Common myeloid progenitor, CD34-positive (primary cell): Measurements from ENCODE around the gene SLC12A1.

ENCODE experiments used
- CTCF ChIA-PET: fragments of 350-600 bp; sonication (Branson Sonifier 250); formaldehyde crosslinking; loops from one replicate; lab custom pipeline; 2021; ENCODE audit warnings: antibody characterized with exemption; lab: Charles Lee
- POLR2A ChIA-PET: fragments of 350-600 bp; sonication (Branson Sonifier 250); formaldehyde crosslinking; loops from one replicate; lab custom pipeline; 2021; ENCODE audit warnings: antibody characterized with exemption; lab: Charles Lee
- DNase-seq, 3 donors: peaks; one replicate each; pipeline versions ENCODE4 v3.0.0 to v3.0.0-alpha.2; 2013
- H3K27ac ChIP-seq, 2 experiments: 1 replicate in 1 of 2; 2 replicates in 1 of 2; pipeline ENCODE4 v1.7.0; 2013; ENCODE audit warnings: inconsistent platforms in 2 of 2, low read length in 2 of 2, mild to moderate bottlenecking in 2 of 2, low read depth in 1 of 2, moderate library complexity in 1 of 2; ENCODE audit not compliant: severe bottlenecking in 2 of 2, insufficient read depth in 1 of 2, poor library complexity in 1 of 2
- H3K27me3 ChIP-seq, 5 experiments: replicated peaks in 2 of 5; 1 replicate in 3 of 5; 2 replicates in 2 of 5; pipeline versions ENCODE4 v1.6.1 to v1.7.0; 2013; ENCODE audit warnings: low read length in 4 of 5, mild to moderate bottlenecking in 2 of 5, moderate library complexity in 2 of 5, inconsistent platforms in 1 of 5; ENCODE audit not compliant: insufficient read depth in 5 of 5, control insufficient read depth in 4 of 5
- H3K36me3 ChIP-seq, 4 experiments: 1 replicate in 2 of 4; 2 replicates in 2 of 4; pipeline versions ENCODE4 v1.6.1 to v1.7.0; 2013; ENCODE audit warnings: low read length in 3 of 4, control low read depth in 1 of 4, mild to moderate bottlenecking in 1 of 4; ENCODE audit not compliant: control insufficient read depth in 4 of 4, insufficient read depth in 4 of 4
- H3K4me1 ChIP-seq, 4 experiments: 1 replicate in 3 of 4; 2 replicates in 1 of 4; pipeline versions ENCODE4 v1.6.1 to v1.7.1; 2013; ENCODE audit warnings: low read length in 3 of 4, mild to moderate bottlenecking in 3 of 4, control low read depth in 1 of 4, inconsistent platforms in 1 of 4, moderate library complexity in 1 of 4; ENCODE audit not compliant: control insufficient read depth in 4 of 4, insufficient read depth in 4 of 4; ENCODE audit errors: control extremely low read depth in 1 of 4
- H3K4me3 ChIP-seq, 7 experiments: 1 replicate in 4 of 7; 2 replicates in 3 of 7; pipeline versions ENCODE4 v1.5.1 to v1.7.0; 2013; ENCODE audit warnings: mild to moderate bottlenecking in 7 of 7, low read length in 6 of 7, moderate library complexity in 6 of 7, inconsistent platforms in 2 of 7, low read depth in 2 of 7, control low read depth in 1 of 7; ENCODE audit not compliant: insufficient read depth in 4 of 7, control insufficient read depth in 1 of 7; ENCODE audit errors: extremely low read depth in 1 of 7
- H3K9me3 ChIP-seq, 5 experiments: 1 replicate in 4 of 5; 2 replicates in 1 of 5; pipeline versions ENCODE4 v1.6.1 to v1.7.1; 2013; ENCODE audit warnings: low read length in 4 of 5, mild to moderate bottlenecking in 2 of 5, inconsistent platforms in 1 of 5, low read depth in 1 of 5, moderate library complexity in 1 of 5; ENCODE audit not compliant: control insufficient read depth in 4 of 5, insufficient read depth in 2 of 5; ENCODE audit errors: control extremely low read depth in 1 of 5
- WGBS: methylation state at CpG from one replicate; pipeline ENCODE4 v1.1.5; 2013; ENCODE audit not compliant: insufficient coverage; 5-methylcytosine and 5-hydroxymethylcytosine counted together

The SLC12A1 gene

GRCh38 chr15:48297668-48298067 lies 91.6 kb downstream of the SLC12A1 start:
- no peak for DNase-seq
- Histone ChIP-seq H3K36me3 (no peaks in the 10 kb centered on the region), H3K27ac (no peak overlapping the region), H3K9me3 (no peaks in the 10 kb centered on the region), H3K27me3 (no peaks in the 10 kb centered on the region), H3K4me3 (no peak overlapping the region), H3K4me1 (no peaks in the 10 kb centered on the region)
- POLR2A ChIA-PET: no interaction called here
- no CpG with 5 or more reads among the region's 2 CpGs for WGBS
- CTCF ChIA-PET: interaction anchor here (1.4 kb wide), 1 partner anchor 12 kb away, joined by 4 read pairs; no protein-coding TSS in a partner anchor

DNA sequence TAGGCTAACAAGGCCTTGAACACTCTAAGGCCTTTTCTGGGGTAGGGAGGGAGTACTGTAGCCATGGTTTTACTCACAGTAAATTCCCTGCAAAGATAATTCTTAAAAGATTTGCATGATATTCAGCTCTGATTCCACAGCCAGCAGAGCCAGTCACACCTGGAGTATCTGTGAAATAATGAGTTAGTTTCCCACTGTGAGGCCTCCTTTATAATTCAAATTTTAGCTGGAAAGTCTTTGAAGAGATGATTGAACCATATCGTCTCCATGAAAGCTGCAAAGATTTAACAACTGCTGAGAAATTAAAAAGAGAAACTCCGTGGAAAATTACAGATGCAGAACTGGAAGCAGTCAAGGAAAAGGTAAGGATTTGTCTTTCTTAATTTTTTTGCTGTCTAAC lies 92.8 kb downstream of the SLC12A1 start:
- Histone ChIP-seq H3K4me3 (no peak overlapping the region), H3K27me3 (no peaks in the 10 kb centered on the region), H3K36me3 (no peaks in the 10 kb centered on the region), H3K9me3 (no peaks in the 10 kb centered on the region), H3K27ac (no peak overlapping the region), H3K4me1 (no peaks in the 10 kb centered on the region)
- 75% methylated on average over 2 of the region's 2 CpGs for WGBS
- ChIA-PET POLR2A (no interaction called here), CTCF (interaction anchor here (1.3 kb wide), 1 partner anchor 13 kb away, joined by 4 read pairs; no protein-coding TSS in a partner anchor)
- no peak for DNase-seq

- WGBS: 100% methylated on average over 3 of the region's 5 CpGs
- H3K9me3 ChIP-seq: no peaks in the 10 kb centered on the region
- H3K36me3 ChIP-seq: no peaks in the 10 kb centered on the region
- no peaks in the 10 kb centered on the region for H3K4me1 ChIP-seq
- H3K27me3 ChIP-seq: no peaks in the 10 kb centered on the region
- ChIA-PET CTCF (interaction anchor here (1.3 kb wide), 1 partner anchor 14 kb away, joined by 4 read pairs; no protein-coding TSS in a partner anchor), POLR2A (interaction anchor here (0.6 kb wide), 1 partner anchor 29 kb away, joined by 3 read pairs; no protein-coding TSS in a partner anchor)
- H3K4me3 ChIP-seq: no peak overlapping the region
- no peak for DNase-seq
- no peak overlapping the region for H3K27ac ChIP-seq
Observed at GRCh38 chr15:48300038-48300437, 93.9 kb downstream of the SLC12A1 start.

GRCh38 chr15:48304398-48304797 lies 98.3 kb downstream of the SLC12A1 start:
- no peaks in the 10 kb centered on the region for H3K9me3 ChIP-seq
- no peaks in the 10 kb centered on the region for H3K36me3 ChIP-seq
- H3K27me3 ChIP-seq: peaks cover 0 to 2% (median 0%) of the 10 kb centered on the region in 5 experiments
- no peak overlapping the region for H3K27ac ChIP-seq
- 89% methylated on average over 2 of the region's 2 CpGs for WGBS
- DNase-seq: no peak
- H3K4me1 ChIP-seq: no peaks in the 10 kb centered on the region
- ChIA-PET POLR2A (no interaction called here), CTCF (no interaction called here)
- no peak overlapping the region for H3K4me3 ChIP-seq

DNA sequence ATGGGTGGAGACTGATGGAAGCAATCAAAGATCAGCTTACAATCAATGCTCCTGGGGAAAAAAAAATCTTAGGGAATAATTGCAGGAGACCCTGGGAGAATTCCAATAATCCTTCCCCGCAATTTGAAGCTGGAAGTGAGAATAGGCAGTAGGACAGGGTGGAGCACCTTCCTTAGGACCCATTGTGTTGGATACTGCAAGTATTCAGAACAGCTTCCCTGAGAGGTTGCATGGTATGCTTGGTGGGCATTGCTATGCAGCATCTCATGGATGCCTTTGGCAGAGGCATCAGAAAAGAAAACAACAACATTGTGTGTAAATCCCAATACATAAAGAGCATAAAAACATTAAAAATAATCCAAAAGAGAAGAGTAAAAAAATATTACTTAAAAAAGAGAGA lies 100.5 kb downstream of the SLC12A1 start:
- POLR2A ChIA-PET: no interaction called here
- H3K36me3 ChIP-seq: no peaks in the 10 kb centered on the region
- H3K27me3 ChIP-seq: peaks cover 0 to 2% (median 0%) of the 10 kb centered on the region in 5 experiments
- WGBS: 100% methylated on average over 1 of the region's 1 CpG
- CTCF ChIA-PET: no interaction called here
- no peak for DNase-seq
- H3K9me3 ChIP-seq: no peaks in the 10 kb centered on the region
- H3K27ac ChIP-seq: no peak overlapping the region
- no peak overlapping the region for H3K4me3 ChIP-seq
- H3K4me1 ChIP-seq: no peaks in the 10 kb centered on the region

DNA sequence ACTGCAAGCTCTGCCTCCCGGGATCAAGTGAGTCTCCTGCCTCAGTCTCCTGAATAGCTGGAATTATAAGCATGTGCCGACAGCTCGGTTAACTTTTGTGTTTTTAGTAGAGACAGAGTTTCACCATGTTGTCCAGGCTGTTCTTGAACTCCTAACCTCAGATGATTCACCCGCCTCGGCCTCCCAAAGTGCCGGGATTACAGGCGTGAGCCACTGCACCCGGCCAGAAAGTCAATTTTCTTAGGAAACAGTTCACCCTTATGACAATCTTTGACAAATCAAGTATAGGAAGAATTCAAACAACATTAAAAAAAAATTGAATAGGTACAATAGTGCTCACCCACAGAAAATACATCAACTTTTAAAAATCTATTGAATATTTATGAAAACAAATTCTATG lies 101.5 kb downstream of the SLC12A1 start:
- no peak overlapping the region for H3K4me3 ChIP-seq
- 100% methylated on average over 5 of the region's 8 CpGs for WGBS
- POLR2A ChIA-PET: no interaction called here
- CTCF ChIA-PET: no interaction called here
- H3K27me3 ChIP-seq: peaks cover 0 to 2% (median 0%) of the 10 kb centered on the region in 5 experiments
- no peak overlapping the region for H3K27ac ChIP-seq
- H3K4me1 ChIP-seq: no peaks in the 10 kb centered on the region
- no peaks in the 10 kb centered on the region for H3K9me3 ChIP-seq
- H3K36me3 ChIP-seq: no peaks in the 10 kb centered on the region
- DNase-seq: no peak

DNA sequence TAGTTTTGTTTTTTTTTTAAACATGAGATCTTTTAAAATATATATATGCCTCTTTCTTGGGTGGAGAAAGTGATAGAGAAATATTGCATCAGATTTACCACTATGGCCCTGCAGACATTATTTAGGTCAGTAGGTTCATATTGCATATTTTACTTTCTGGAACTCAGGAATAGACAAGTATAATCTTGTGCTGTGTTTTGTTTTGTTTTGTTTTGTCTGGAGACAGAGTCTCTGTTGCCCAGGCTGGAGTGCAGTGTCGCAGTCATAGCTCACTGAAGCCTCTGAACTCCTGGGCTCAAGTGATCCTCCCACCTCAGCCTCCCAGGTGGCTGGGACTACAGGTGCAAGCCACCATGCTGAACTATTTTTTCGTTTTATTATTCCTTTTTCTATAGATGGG lies 103.6 kb downstream of the SLC12A1 start:
- H3K9me3 ChIP-seq: no peaks in the 10 kb centered on the region
- H3K4me1 ChIP-seq: no peaks in the 10 kb centered on the region
- no peak overlapping the region for H3K4me3 ChIP-seq
- WGBS: 100% methylated on average over 2 of the region's 2 CpGs
- H3K36me3 ChIP-seq: no peaks in the 10 kb centered on the region
- no peak overlapping the region for H3K27ac ChIP-seq
- peaks cover 0 to 2% (median 0%) of the 10 kb centered on the region in 5 experiments for H3K27me3 ChIP-seq
- CTCF ChIA-PET: no interaction called here
- POLR2A ChIA-PET: no interaction called here
- no peak for DNase-seq
